OCI-LY7 (cell line): ENCODE measurements around the gene CPEB4. TPM values are rescaled to one million over a fixed set of nuclear protein-coding genes. Genes with fewer than 3 reads are reported as not detected.

Experiments
- BruUV-seq: library from RNA; stranded (reverse); fragments of 400-500 nt; replicated peaks from 2 replicates; lab custom pipeline; 2021; lab: Mats Ljungman, UMichigan
- CTCF ChIA-PET: fragments of 300-600 bp; sonication (Branson Sonifier 250); formaldehyde crosslinking; loops from one replicate; lab custom pipeline; 2022; ENCODE audit warnings: antibody characterized with exemption; ENCODE audit not compliant: unreplicated experiment; lab: Charles Lee
- POLR2A ChIA-PET: fragments of 300-600 bp; sonication (Branson Sonifier 250); formaldehyde crosslinking; loops from one replicate; lab custom pipeline; 2022; ENCODE audit warnings: antibody characterized with exemption; lab: Charles Lee
- DNase-seq: peaks from one replicate; pipeline ENCODE4 v3.0.0-alpha.2; 2015; ENCODE audit warnings: low spot score
- H2AFZ ChIP-seq: fragments of 200-600 bp; sonication (generic), shearing (Covaris generic); 2 replicates; pipeline ENCODE4 v1.6.1; 2014; ENCODE audit warnings: mild to moderate bottlenecking, antibody characterized with exemption, low read length, moderate library complexity
- H3K27ac ChIP-seq: fragments of 200-600 bp; sonication (generic); 2 replicates; pipeline ENCODE4 v1.5.1; 2014; ENCODE audit warnings: mixed run types, low read depth, mild to moderate bottlenecking, moderate library complexity, low read length, inconsistent platforms; ENCODE audit not compliant: poor library complexity, severe bottlenecking
- H3K36me3 ChIP-seq: fragments of 200-600 bp; sonication (generic); 2 replicates; pipeline ENCODE4 v1.6.1; 2014; ENCODE audit warnings: mild to moderate bottlenecking, antibody characterized with exemption, low read length, moderate library complexity, mixed read lengths; ENCODE audit not compliant: insufficient read depth
- H3K4me1 ChIP-seq: fragments of 200-600 bp; sonication (generic); 2 replicates; pipeline ENCODE4 v1.5.1; 2014; ENCODE audit warnings: mild to moderate bottlenecking, low read length; ENCODE audit not compliant: insufficient read depth, poor library complexity, severe bottlenecking
- H3K4me2 ChIP-seq: fragments of 200-600 bp; sonication (generic); 2 replicates; pipeline ENCODE4 v1.6.1; 2014; ENCODE audit warnings: mild to moderate bottlenecking, low read length
- H3K4me3 ChIP-seq: fragments of 200-600 bp; sonication (generic); 2 replicates; pipeline ENCODE4 v1.5.1; 2014; ENCODE audit warnings: mild to moderate bottlenecking, low read depth, low read length; ENCODE audit not compliant: poor library complexity, severe bottlenecking
- H3K79me2 ChIP-seq: fragments of 200-600 bp; sonication (generic); 2 replicates; pipeline ENCODE4 v1.6.1; 2016; ENCODE audit warnings: low read depth, mild to moderate bottlenecking, low read length, moderate library complexity, mixed read lengths; ENCODE audit not compliant: insufficient read depth
- H3K9me2 ChIP-seq: fragments of 200-600 bp; sonication (generic); 2 replicates; pipeline ENCODE4 v1.6.1; 2016; ENCODE audit warnings: mild to moderate bottlenecking, low read length, mixed read lengths; ENCODE audit not compliant: insufficient read depth
- H3K9me3 ChIP-seq: fragments of 200-600 bp; sonication (generic); 2 replicates; pipeline ENCODE4 v1.6.1; 2014; ENCODE audit warnings: mild to moderate bottlenecking, mixed run types, low read length, mixed read lengths
- H4K20me1 ChIP-seq: fragments of 200-600 bp; sonication (generic); 2 replicates; pipeline ENCODE4 v1.6.1; 2014; ENCODE audit warnings: mild to moderate bottlenecking, antibody characterized with exemption, low read length, moderate library complexity, mixed read lengths; ENCODE audit not compliant: insufficient read depth
- EZH2phosphoT487 ChIP-seq: fragments of 200-600 bp; sonication (generic); IDR thresholded peaks from 2 replicates; pipeline ENCODE4 v1.6.1; 2018; ENCODE audit warnings: low read depth, borderline replicate concordance, mild to moderate bottlenecking, mixed run types, antibody characterized with exemption, low read length, moderate library complexity, mixed read lengths
- intact Hi-C: fragments of 100-400 bp; cut with micrococcal nuclease; formaldehyde crosslinking; loops from one replicate; pipeline ENCODE4 v1.10.0; 2022; ENCODE audit not compliant: unreplicated experiment
- total RNA-seq, 2 experiments: library from RNA; depleted of rRNA in 1 of 2; stranded (reverse); fragments of >200 nt in 1 of 2; shearing (Covaris generic) in 1 of 2; gene quantifications; 2 replicates each; pipeline ENCODE4 v1.2.3, GENCODE V29; 2014 to 2022
- TF ChIP-seq, protein P1 (sequence below): fragments of 200-600 bp; sonication (generic); conservative IDR thresholded peaks from 2 replicates; pipeline ENCODE4 v1.5.1; 2014; ENCODE audit warnings: mild to moderate bottlenecking, antibody characterized with exemption, low read length, moderate library complexity, mixed read lengths

The CPEB4 gene
- total RNA-seq, 2 experiments from 2014 or later: 12.6 to 31.8 TPM

GRCh38 chr5:173964506-173964905 is 76.4 kb downstream of the CPEB4 start:
- H4K20me1 ChIP-seq: no peaks in the 10 kb centered on the region
- no peak overlapping the region for H3K27ac ChIP-seq
- no peaks in the 10 kb centered on the region for H3K4me1 ChIP-seq
- H2AFZ ChIP-seq: no peak overlapping the region
- peaks cover 5% of the 10 kb centered on the region for H3K36me3 ChIP-seq
- no peak overlapping the region for H3K4me2 ChIP-seq
- H3K79me2 ChIP-seq: no peaks in the 10 kb centered on the region
- intact Hi-C loops: no loop called here
- H3K9me3 ChIP-seq: no peaks in the 10 kb centered on the region
- no TSS peak for BruUV-seq
- no peak overlapping the region for H3K4me3 ChIP-seq
- POLR2A ChIA-PET: no interaction called here
- no peak for DNase-seq
- CTCF ChIA-PET: no interaction called here
- no peak for TF ChIP-seq EZH2phosphoT487
- TF ChIP-seq, protein P1, sequence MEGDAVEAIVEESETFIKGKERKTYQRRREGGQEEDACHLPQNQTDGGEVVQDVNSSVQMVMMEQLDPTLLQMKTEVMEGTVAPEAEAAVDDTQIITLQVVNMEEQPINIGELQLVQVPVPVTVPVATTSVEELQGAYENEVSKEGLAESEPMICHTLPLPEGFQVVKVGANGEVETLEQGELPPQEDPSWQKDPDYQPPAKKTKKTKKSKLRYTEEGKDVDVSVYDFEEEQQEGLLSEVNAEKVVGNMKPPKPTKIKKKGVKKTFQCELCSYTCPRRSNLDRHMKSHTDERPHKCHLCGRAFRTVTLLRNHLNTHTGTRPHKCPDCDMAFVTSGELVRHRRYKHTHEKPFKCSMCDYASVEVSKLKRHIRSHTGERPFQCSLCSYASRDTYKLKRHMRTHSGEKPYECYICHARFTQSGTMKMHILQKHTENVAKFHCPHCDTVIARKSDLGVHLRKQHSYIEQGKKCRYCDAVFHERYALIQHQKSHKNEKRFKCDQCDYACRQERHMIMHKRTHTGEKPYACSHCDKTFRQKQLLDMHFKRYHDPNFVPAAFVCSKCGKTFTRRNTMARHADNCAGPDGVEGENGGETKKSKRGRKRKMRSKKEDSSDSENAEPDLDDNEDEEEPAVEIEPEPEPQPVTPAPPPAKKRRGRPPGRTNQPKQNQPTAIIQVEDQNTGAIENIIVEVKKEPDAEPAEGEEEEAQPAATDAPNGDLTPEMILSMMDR: no peak
- H3K9me2 ChIP-seq: no peaks in the 10 kb centered on the region

DNA sequence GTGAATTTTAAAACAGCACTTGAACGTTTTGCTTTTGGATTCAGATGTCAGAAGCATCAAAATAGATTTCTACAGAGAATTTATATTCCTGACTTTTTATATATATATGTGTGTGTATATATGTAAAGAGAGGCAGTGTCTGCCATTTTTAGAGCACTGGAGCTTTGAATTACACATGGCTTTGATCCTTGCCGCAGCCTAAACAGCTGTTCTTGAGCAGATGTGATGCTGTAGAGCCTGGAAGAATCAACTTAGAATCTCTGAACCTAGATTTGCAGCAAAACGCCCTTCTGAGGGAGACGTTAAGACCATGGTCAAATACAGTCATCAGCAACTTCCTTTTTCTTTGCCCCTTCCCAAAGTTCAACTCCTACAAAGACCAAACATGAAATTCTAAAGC is 79.1 kb downstream of the CPEB4 start:
- no peaks in the 10 kb centered on the region for H3K9me2 ChIP-seq
- no peak overlapping the region for H3K4me3 ChIP-seq
- no TSS peak for BruUV-seq
- POLR2A ChIA-PET: no interaction called here
- no peak overlapping the region for H2AFZ ChIP-seq
- no peaks in the 10 kb centered on the region for H3K79me2 ChIP-seq
- intact Hi-C loops: no loop called here
- H3K4me1 ChIP-seq: peaks cover 10% of the 10 kb centered on the region
- H4K20me1 ChIP-seq: no peaks in the 10 kb centered on the region
- H3K9me3 ChIP-seq: no peaks in the 10 kb centered on the region
- no peak overlapping the region for H3K4me2 ChIP-seq
- CTCF ChIA-PET: interaction anchor here (0.6 kb wide), 1 partner anchor 351 kb away, joined by 3 read pairs; no protein-coding TSS in a partner anchor
- no peak for DNase-seq
- H3K27ac ChIP-seq: no peak overlapping the region
- no peaks in the 10 kb centered on the region for H3K36me3 ChIP-seq
- TF ChIP-seq, protein P1: no peak
- TF ChIP-seq EZH2phosphoT487: no peak

DNA sequence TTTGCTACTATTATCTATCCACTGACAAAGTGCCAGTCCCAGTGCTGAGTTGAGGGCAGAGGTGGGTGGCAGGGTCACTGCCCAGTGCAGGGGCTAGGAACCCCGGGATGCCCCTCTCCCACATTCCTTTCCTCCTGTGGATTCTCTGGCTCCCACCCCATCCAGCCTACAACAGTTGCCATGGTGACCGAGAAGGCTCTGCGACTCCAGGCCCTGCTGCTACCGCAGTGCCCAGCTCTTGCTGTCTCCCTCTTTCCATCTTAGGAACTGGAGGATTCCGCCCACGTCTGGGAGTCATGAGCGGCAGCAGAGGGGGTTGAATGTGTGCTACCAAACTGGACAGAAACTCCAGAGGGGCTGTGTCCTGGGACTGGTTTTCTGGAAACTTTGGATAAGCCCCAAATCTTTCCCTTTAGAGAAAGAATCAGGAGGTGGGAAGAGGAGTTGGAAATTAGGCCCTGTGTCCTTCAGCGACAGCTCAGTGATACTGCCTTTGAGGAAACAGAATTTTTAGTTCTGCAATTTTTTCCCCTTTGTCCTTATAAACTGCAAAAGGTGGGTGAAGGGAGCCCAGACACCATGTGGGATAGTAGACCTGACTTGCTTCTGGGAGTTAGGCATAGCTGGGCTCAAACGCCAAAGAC is 80.1 kb downstream of the CPEB4 start:
- Histone ChIP-seq H4K20me1 (no peaks in the 10 kb centered on the region), H3K36me3 (no peaks in the 10 kb centered on the region), H3K4me3 (no peak overlapping the region), H3K9me3 (no peaks in the 10 kb centered on the region), H3K9me2 (no peaks in the 10 kb centered on the region), H3K4me1 (peaks cover 19% of the 10 kb centered on the region), H3K27ac (no peak overlapping the region), H3K4me2 (no peak overlapping the region), H2AFZ (no peak overlapping the region), H3K79me2 (no peaks in the 10 kb centered on the region)
- no TSS peak for BruUV-seq
- DNase-seq: no peak
- POLR2A ChIA-PET: no interaction called here
- intact Hi-C loops: no loop called here
- CTCF ChIA-PET: no interaction called here
- TF ChIP-seq EZH2phosphoT487: no peak
- TF ChIP-seq, protein P1: no peak
